GM12872 (cell line): Measurements from ENCODE around the gene MT1X.

ENCODE experiments used
- TF ChIP-seq, protein P1 (sequence below): IDR thresholded peaks from 3 replicates; pipeline ENCODE4 v1.5.1; 2011; ENCODE audit warnings: low read depth, mild to moderate bottlenecking, low read length, moderate library complexity; ENCODE audit not compliant: insufficient read depth

The MT1X gene

DNA sequence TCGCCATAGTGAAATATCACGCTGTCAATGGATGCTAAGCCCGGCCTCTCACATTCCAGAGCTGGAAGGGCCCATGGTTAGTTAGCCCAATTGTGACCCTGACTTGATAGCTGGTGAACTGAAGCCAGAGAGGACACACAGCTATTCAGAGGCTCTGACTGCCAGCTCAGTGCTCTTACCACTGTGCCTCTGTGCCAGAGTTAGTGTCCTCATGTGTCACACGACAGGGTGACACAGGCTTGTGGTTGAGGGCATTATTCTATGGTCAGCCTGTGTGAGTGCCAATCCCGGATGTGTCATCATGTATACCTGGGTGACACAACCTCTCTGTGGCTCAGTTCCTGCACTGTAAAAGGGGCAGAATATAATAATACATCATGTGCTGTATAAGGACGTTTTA, 2.5 kb upstream of the MT1X start:
- TF ChIP-seq, protein P1, sequence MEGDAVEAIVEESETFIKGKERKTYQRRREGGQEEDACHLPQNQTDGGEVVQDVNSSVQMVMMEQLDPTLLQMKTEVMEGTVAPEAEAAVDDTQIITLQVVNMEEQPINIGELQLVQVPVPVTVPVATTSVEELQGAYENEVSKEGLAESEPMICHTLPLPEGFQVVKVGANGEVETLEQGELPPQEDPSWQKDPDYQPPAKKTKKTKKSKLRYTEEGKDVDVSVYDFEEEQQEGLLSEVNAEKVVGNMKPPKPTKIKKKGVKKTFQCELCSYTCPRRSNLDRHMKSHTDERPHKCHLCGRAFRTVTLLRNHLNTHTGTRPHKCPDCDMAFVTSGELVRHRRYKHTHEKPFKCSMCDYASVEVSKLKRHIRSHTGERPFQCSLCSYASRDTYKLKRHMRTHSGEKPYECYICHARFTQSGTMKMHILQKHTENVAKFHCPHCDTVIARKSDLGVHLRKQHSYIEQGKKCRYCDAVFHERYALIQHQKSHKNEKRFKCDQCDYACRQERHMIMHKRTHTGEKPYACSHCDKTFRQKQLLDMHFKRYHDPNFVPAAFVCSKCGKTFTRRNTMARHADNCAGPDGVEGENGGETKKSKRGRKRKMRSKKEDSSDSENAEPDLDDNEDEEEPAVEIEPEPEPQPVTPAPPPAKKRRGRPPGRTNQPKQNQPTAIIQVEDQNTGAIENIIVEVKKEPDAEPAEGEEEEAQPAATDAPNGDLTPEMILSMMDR = no peak

DNA sequence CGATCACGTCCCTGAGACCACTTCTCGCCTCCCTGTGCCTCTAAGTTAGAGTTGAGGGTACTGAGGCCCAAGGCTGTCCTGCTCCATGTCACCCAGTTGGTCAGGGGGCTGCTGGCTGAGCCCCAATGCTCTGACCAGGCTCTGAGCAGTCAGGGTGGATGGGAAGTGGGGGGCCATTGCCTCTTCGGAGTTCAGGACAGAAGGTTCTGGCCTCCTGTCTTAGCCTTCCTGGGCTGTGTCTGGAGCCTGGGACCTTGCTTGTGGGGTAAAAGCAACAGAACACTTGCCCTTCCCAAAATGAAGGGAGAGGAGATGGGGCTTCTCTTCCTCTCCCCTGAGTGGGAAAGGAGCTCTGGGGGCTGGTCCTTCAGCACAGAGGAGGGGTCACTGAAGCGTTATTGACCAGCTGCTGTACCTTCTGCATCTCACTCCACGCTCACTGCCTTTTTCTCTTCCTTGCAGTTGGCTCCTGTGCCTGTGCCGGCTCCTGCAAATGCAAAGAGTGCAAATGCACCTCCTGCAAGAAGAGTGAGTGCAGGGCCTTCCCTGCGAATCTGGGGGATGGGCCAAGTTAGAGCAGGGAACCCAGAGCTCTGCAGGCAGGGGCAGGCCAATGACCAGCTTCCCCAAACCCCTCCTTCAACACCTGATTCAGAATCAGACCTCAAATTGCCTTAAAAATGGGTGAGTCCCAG, 580 bp downstream of the MT1X start:
- TF ChIP-seq, protein P1 = no peak

DNA sequence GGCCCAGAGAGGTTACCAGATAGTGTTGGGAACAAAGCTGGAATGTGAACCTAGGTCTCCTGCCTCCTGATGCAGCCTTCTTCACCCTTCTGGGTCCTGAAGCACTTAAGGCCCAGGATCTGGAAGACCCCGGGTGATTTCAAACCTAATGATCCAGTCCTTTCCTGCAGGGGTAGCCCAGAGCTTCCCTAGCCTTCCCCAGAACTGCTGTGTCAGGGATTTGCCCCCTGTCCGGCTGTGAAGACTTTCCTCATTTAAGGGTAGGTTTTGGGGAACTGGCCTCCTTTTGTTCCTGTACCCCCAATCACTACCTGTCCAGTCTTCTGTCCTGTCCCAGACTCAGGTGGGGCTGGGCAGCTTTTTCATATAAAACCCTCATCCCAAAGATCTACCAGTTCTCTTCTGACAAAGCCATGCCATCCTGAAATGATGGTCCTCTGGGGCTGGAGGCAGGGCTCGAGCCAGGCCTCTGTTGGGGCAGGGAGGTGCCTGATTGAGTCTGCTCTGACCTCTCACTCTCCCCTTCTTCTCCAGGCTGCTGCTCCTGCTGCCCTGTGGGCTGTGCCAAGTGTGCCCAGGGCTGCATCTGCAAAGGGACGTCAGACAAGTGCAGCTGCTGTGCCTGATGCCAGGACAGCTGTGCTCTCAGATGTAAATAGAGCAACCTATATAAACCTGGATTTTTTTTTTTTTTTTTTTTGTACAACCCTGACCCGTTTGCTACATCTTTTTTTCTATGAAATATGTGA, 1.3 kb downstream of the MT1X start:
- TF ChIP-seq, protein P1 = no peak

DNA sequence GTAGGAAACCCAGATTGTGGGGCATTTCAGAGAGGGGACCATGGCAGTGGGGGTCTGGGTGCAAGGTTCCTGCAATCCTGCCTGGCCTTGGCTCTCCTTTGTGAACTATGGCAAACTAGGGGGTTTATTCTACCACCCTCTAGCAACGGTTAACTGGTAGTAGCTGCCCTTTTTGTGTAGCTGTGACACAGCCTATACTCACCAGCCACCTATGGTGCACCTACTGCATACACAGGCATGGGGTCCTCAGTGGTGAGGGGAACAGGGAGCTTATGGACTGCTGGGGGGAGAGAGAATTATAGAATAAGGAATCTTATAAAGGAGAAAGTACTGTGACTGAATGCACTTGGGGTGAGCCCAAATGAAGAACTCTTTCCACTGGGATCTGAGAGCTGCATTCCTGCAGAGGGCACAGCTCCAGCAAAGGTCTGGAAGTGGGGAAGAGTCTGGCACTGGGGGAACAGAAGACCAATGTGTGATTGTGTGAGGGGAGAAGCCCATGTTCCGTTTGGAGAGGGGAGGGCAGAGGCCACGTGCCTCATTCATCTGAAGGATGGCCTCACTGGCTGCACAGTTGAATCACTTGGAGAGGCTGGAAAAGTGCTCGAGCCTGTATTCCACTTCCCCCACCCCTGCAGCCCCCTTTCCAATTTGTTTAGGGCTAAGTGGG, 2.1 kb downstream of the MT1X start:
- TF ChIP-seq, protein P1 = no peak

DNA sequence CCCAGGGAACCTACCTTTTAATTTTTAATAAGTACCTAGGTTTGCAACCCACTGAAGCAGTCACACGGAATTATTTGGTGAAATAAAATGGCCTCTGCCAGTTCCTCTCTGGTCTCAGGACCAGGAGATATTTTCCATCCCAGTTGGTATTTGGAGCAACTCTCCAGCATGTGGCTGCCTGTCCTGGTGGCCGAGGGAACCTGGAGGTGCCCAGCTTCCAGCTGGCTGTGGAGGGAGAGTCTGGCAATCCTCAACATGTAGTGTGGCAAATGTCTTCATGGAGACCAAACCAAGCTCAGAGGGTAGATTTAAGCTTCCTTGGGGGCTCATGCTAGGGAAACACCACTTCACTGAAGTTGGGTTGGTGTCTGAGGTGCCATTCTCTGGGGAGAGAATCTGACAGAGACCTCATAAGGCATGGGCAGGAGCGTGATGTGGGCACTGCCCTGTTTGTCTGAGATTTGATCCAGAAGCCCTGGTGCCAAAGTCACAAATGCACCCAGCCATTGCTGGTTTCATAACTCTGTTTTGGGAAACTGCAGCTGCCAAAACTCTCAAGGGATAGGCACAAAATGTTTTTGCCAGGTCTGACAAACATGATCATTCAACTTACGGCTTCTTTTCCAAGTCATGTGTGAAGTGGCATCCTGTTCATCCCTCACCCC, 2.8 kb downstream of the MT1X start:
- TF ChIP-seq, protein P1 = no peak

DNA sequence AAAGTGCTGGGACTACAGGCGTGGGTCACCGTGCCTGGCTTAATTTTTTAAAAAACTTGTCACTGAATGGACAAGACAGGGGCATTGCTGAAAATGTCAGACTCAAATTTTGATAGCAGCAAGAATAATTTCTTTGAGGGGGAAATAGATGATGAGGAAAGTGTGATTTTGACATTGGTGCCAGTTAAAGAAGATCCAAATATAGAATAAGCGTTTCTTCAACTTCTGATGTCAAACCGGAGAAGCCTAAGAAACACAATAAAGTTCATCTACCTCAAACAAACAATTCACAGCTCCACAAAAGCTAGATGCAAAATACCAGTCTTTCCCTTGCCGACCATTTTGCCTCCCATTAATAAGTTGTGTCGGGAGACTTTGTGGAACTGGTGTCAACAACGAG, 4.5 kb downstream of the MT1X start:
- TF ChIP-seq, protein P1 = no peak

DNA sequence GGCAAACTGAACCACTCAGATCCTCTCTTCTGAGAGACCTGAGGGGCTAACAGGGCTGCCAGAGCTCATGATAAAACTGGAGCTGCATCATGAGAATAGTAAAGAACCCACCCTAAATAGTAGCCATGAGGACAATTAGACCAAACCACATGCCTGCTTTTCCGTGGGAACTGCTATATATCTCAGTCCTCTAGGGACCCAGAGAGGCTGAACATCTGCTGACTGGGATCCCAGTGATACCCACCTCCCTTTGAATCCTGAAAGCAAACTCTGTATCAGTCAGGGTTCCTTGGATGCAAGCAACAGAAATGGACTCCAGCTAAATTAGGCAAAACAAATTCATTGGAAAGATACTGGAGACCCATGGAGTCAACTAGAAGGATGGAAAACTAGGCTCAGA, 6.5 kb downstream of the MT1X start:
- TF ChIP-seq, protein P1 = no peak
